NCI-H2196 (cell line): Measurements from ENCODE around the gene PAM16.

ENCODE experiments used
- DNase-seq: peaks from one replicate; lab custom pipeline; 2025; ENCODE audit not compliant: unreplicated experiment; lab: John Stamatoyannopoulos, UW

PAM16 gene

GRCh38 chr16:4371357-4372000 is 20.4 kb upstream of the PAM16 start, which contains the start of gene VASN:
TSS of gene VASN (plus strand) at chr16:4371848. CDS start at chr16:4380878, 9,030 bp downstream.
- no peak for DNase-seq

- DNase-seq, result no peak
Observed at GRCh38 chr16:4370570-4371356, 19.6 kb upstream of the PAM16 start.

GRCh38 chr16:4370151-4370550 is 19.0 kb upstream of the PAM16 start:
- DNase-seq, result no peak

GRCh38 chr16:4369007-4369733 is 18.0 kb upstream of the PAM16 start:
- peak; percentile 66 for DNase-seq

GRCh38 chr16:4367393-4367856 is 16.3 kb upstream of the PAM16 start:
- no peak for DNase-seq

GRCh38 chr16:4366016-4366415 is 14.9 kb upstream of the PAM16 start:
- DNase-seq, result no peak

GRCh38 chr16:4365615-4366014 is 14.5 kb upstream of the PAM16 start:
- no peak for DNase-seq

- no peak for DNase-seq
Observed at GRCh38 chr16:4365014-4365406, 13.9 kb upstream of the PAM16 start.

- no peak for DNase-seq
Observed at GRCh38 chr16:4364196-4365013, 13.3 kb upstream of the PAM16 start.

GRCh38 chr16:4362476-4363135 is 11.5 kb upstream of the PAM16 start:
- DNase-seq, result no peak

GRCh38 chr16:4361944-4362311 is 10.8 kb upstream of the PAM16 start:
- no peak for DNase-seq

GRCh38 chr16:4361033-4361943 is 10.2 kb upstream of the PAM16 start:
- DNase-seq, result no peak

GRCh38 chr16:4360538-4361021 is 9.5 kb upstream of the PAM16 start:
- DNase-seq, result peak; percentile 74

- DNase-seq, result no peak
Observed at GRCh38 chr16:4359914-4360313, 8.8 kb upstream of the PAM16 start.

GRCh38 chr16:4358831-4359561 is 7.9 kb upstream of the PAM16 start:
- peak; percentile 44 for DNase-seq

GRCh38 chr16:4358236-4358635 is 7.1 kb upstream of the PAM16 start:
- no peak for DNase-seq

- no peak for DNase-seq
Observed at GRCh38 chr16:4356820-4357219, 5.7 kb upstream of the PAM16 start.
